Stomach (tissue), 9 donors: ENCODE measurements around the gene HAPLN1. TPM values are rescaled to one million over a fixed set of nuclear protein-coding genes. Genes with fewer than 3 reads are reported as not detected.
"Not testable (repeated sequence)": the region's sequence is repeated elsewhere in the genome, so short reads cannot be mapped to it uniquely, and the experiment has no call there.

Source experiments
- DNase-seq, 2 donors: peaks; one replicate each; pipeline versions ENCODE4 v3.0.0 to v3.0.0-alpha.2; 2013 to 2019
- H3K27ac ChIP-seq, 5 donors: fragments of 200-600 bp in 4 of 5; sonication (generic) in 4 of 5; one replicate each; pipeline ENCODE4 v1.5.1; 2013 to 2019; ENCODE audit warnings: mild to moderate bottlenecking in 1 of 5, moderate library complexity in 1 of 5
- H3K27me3 ChIP-seq, 3 donors: fragments of 200-600 bp; sonication (generic); one replicate each; pipeline ENCODE4 v1.5.1; 2017 to 2019; ENCODE audit warnings: mixed run types in 1 of 3
- H3K36me3 ChIP-seq, 4 donors: fragments of 200-600 bp; sonication (generic); 1 replicate in 3 of 4; 2 replicates in 1 of 4; pipeline ENCODE4 v1.5.1; 2016 to 2019
- H3K4me1 ChIP-seq, 4 donors: fragments of 200-600 bp; sonication (generic); one replicate each; pipeline ENCODE4 v1.5.1; 2016 to 2019
- H3K4me3 ChIP-seq, 4 donors: fragments of 200-600 bp; sonication (generic) in 3 of 4; one replicate each; pipeline ENCODE4 v1.5.1; 2016 to 2019; ENCODE audit warnings: mild to moderate bottlenecking in 1 of 4
- H3K9me3 ChIP-seq, 4 donors: fragments of 200-600 bp; sonication (generic); one replicate each; pipeline ENCODE4 v1.5.1; 2016 to 2019
- EP300 ChIP-seq: sonication (generic); formaldehyde crosslinking; IDR thresholded peaks from one replicate; pipeline ENCODE4 v1.6.1; 2017; ENCODE audit warnings: antibody characterized with exemption
- POLR2A ChIP-seq, 4 donors: fragments of 450-650 bp; IDR thresholded peaks; one replicate each; pipeline ENCODE4 v1.6.1; 2016; ENCODE audit warnings: antibody characterized with exemption in 4 of 4, control low read depth in 2 of 4, mild to moderate bottlenecking in 1 of 4, moderate library complexity in 1 of 4
- POLR2AphosphoS5 ChIP-seq, 3 donors: sonication (generic); formaldehyde crosslinking; IDR thresholded peaks; one replicate each; pipeline ENCODE4 v1.6.1; 2016; ENCODE audit warnings: antibody characterized with exemption in 3 of 3
- WGBS, 5 donors: extraction: QIAGEN DNeasy Blood & Tissue Kit in 3 of 5; methylation state at CpG; one replicate each; pipeline versions ENCODE4 v1.1.5 to v1.1.7; 2013 to 2018; 5-methylcytosine and 5-hydroxymethylcytosine counted together
- intact Hi-C: fragments of 100-400 bp; cut with DNase I; formaldehyde crosslinking; loops from one replicate; pipeline ENCODE4 v1.15.1; 2023; ENCODE audit warnings: low total_unique reads
- polyA plus RNA-seq, 3 donors: library from polyadenylated mRNA; stranded (reverse); fragments of 200-250 nt; gene quantifications; one replicate each; pipeline ENCODE4 v1.2.3, GENCODE V29; 2013
- total RNA-seq, 5 donors: library from RNA; depleted of rRNA; stranded (reverse); fragments of >200 nt; gene quantifications; one replicate each; pipeline versions ENCODE4 v1.1.0 to v1.2.3, GENCODE V29; 2014 to 2016
- TF ChIP-seq, protein P1 (sequence below), 7 experiments: fragments of 450-650 bp in 4 of 7; fragments of 200-600 bp in 3 of 7; sonication (generic) in 3 of 7; IDR thresholded peaks; one replicate each; pipeline ENCODE4 v1.5.1; 2016 to 2019; ENCODE audit warnings: antibody characterized with exemption in 7 of 7, control low read depth in 2 of 7, mild to moderate bottlenecking in 1 of 7
- donor health status: healthy with polysubstance abuse.
- donor health status: Bipolar disorder and iron deficiency.
- donor health status: healthy.

Gene HAPLN1
- total and polyA plus RNA-seq, 8 donors, result 0.08 to 15.2 (median 1.4) TPM; not detected in 1

DNA sequence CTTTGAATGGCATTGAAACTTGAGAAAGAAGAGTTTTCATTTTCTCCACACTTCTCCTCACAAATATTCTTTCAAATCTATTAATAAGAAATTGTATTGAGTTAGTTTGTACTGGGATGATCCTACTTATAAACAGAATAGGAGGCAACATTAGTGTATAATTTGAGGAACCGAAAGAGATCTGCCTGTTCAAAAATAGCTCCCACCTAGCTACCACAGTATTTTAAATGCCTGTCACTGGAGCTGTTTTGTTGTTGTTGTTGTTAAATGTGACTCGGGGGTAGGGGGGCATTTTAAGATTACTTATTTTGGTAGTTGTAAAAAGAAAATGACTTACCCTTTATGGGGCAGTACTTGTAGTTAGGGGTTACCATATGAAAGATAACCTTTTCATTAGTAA is 20.1 kb upstream of the HAPLN1 start:
- intact Hi-C loops, result no loop called here
- H3K9me3 ChIP-seq, result no peaks in the 10 kb centered on the region
- DNase-seq, result no peak
- no peaks in the 10 kb centered on the region for H3K36me3 ChIP-seq
- no peak overlapping the region for H3K27ac ChIP-seq
- no peak overlapping the region for H3K4me3 ChIP-seq
- H3K27me3 ChIP-seq, result no peaks in the 10 kb centered on the region
- TF ChIP-seq, protein P1, sequence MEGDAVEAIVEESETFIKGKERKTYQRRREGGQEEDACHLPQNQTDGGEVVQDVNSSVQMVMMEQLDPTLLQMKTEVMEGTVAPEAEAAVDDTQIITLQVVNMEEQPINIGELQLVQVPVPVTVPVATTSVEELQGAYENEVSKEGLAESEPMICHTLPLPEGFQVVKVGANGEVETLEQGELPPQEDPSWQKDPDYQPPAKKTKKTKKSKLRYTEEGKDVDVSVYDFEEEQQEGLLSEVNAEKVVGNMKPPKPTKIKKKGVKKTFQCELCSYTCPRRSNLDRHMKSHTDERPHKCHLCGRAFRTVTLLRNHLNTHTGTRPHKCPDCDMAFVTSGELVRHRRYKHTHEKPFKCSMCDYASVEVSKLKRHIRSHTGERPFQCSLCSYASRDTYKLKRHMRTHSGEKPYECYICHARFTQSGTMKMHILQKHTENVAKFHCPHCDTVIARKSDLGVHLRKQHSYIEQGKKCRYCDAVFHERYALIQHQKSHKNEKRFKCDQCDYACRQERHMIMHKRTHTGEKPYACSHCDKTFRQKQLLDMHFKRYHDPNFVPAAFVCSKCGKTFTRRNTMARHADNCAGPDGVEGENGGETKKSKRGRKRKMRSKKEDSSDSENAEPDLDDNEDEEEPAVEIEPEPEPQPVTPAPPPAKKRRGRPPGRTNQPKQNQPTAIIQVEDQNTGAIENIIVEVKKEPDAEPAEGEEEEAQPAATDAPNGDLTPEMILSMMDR (IDR thresholded peaks at IDR 0.05), result no peak
- TF ChIP-seq POLR2A (IDR thresholded peaks at IDR 0.05), result no peak
- TF ChIP-seq POLR2AphosphoS5 (IDR thresholded peaks at IDR 0.05), result no peak
- WGBS, 5 donors, result 70 to 92% (median 85%) methylated on average over 2 of the region's 2 CpGs
- no peaks in the 10 kb centered on the region for H3K4me1 ChIP-seq

DNA sequence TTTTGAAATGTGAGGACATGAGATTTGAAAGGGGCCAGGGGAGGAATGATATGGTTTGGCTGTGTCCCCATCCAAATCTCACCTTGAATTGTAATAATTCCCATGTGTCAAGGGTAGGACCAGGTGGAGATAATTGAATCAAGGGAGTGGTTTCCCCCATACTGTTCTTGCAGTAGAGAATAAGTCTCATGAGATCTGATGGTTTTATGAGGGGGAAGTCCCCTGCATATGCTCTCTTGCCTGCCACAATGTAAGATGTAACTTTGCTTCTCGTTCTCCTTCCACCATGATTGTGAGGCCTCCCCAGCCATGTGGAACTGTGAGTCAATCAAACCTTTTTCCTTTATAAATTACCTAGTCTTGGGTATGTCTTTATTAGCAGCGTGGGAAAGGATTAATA is 15.5 kb upstream of the HAPLN1 start:
- H3K9me3 ChIP-seq, H3K4me3 ChIP-seq, H3K27ac ChIP-seq, intact Hi-C loops, H3K27me3 ChIP-seq, DNase-seq, H3K36me3 ChIP-seq, H3K4me1 ChIP-seq: not testable (repeated sequence)
- WGBS, 5 donors, result 87 to 96% (median 92%) methylated on average over 2 of the region's 2 CpGs

DNA sequence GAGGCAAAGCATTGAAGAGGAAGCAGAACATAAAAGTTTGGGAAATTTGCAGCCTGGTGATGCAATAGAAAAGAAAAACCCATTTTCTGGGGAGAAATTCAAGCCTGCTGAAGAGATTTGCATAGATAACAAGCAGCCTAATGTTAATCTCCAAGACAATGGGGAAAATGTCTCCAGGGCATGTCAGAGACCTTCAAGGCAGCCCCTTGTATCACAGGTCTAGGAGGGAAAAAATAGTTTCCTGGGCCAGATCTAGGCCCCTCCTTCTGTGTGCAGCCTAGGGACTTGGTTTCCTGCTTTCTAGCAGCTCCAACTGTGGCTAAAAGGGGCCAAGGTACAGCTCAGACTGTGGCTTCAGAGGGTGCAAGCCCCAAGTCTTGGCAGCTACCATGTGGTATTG is 14.4 kb upstream of the HAPLN1 start:
- H3K27ac ChIP-seq, intact Hi-C loops, H3K36me3 ChIP-seq, H3K27me3 ChIP-seq, H3K9me3 ChIP-seq, H3K4me1 ChIP-seq, H3K4me3 ChIP-seq, DNase-seq: not testable (repeated sequence)

DNA sequence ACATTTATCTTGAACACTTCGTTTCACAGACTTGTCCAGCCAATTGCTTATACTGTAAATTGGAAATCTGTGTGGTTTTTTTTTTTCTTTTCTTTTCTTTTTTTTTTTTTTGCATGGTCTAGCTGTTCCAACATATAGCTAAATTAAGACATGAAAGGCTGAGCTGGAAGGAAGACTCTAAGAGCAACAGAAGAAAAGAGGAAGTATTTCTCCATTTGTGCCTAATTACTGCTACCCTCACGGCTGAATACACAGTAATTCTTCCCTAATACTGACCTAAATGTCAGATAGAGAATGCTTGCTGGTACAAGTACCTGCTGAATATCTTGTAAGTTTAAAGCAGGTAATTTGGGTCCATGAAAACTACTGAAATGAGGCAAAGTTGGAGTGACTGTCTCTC is 11.0 kb upstream of the HAPLN1 start:
- DNase-seq, result no peak
- H3K27ac ChIP-seq, result no peak overlapping the region

DNA sequence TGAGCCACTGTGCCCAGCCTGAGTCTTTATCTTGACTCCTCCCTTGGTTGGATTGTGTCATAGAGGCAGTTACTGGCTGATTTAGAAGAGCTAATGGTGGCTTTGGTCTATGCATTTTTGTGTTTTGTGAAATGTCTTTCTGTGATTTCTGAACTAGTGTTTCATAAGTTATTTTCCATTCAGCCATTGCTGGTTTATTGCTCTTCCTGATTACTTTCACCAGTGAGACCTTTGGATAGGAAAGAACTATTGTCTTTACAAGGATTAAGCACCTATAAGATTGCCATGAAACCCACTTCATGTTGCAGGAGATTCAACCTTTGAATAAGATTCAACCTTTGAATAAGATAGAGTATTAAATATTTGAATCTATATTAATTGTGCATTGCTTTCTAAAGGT is 8.7 kb upstream of the HAPLN1 start:
- Histone ChIP-seq H3K4me1 (no peaks in the 10 kb centered on the region), H3K27me3 (no peaks in the 10 kb centered on the region), H3K36me3 (no peaks in the 10 kb centered on the region), H3K4me3 (no peak overlapping the region), H3K27ac (no peak overlapping the region), H3K9me3 (no peaks in the 10 kb centered on the region)
- no peak for DNase-seq
- intact Hi-C loops, result no loop called here
- TF ChIP-seq, protein P1 (IDR thresholded peaks at IDR 0.05), result no peak
- no peak for TF ChIP-seq EP300
- no peak for TF ChIP-seq POLR2A (IDR thresholded peaks at IDR 0.05)
- TF ChIP-seq POLR2AphosphoS5 (IDR thresholded peaks at IDR 0.05), result no peak

More for the DNA sequence above, 11.0 kb upstream of the HAPLN1 start:
- intact Hi-C loops, result no loop called here
- TF ChIP-seq POLR2A (IDR thresholded peaks at IDR 0.05), result no peak
- TF ChIP-seq POLR2AphosphoS5 (IDR thresholded peaks at IDR 0.05), result no peak
- TF ChIP-seq EP300, result no peak
- TF ChIP-seq, protein P1 (IDR thresholded peaks at IDR 0.05), result no peak
- Histone ChIP-seq H3K9me3 (no peaks in the 10 kb centered on the region), H3K36me3 (no peaks in the 10 kb centered on the region), H3K4me1 (no peaks in the 10 kb centered on the region), H3K4me3 (no peak overlapping the region), H3K27me3 (no peaks in the 10 kb centered on the region)
- 34 to 61% (median 48%) methylated on average over 2 of the region's 2 CpGs for WGBS, 5 donors

DNA sequence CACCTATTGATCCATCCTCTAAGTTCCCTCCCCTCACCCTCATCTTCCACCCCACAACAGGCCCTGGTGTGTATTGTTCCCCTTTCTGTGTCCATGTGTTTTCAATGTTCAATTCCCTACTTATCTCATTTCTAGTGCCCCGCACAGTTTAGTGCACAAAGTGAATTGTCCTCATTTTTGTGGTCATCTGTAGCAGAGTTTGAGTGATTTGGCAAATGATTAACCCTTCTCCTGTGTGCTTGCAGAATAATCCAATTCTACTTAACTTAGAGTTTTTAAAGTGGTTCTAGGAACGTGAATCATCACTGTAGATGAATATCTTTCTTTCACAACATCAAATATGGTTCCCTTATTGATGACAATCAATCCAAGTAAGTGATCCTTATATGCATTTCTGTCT is 6.3 kb upstream of the HAPLN1 start:
- intact Hi-C loops, result no loop called here
- H3K4me3 ChIP-seq, result no peak overlapping the region
- TF ChIP-seq, protein P1 (IDR thresholded peaks at IDR 0.05), result no peak
- TF ChIP-seq POLR2AphosphoS5 (IDR thresholded peaks at IDR 0.05) (no peak), EP300 (no peak), POLR2A (IDR thresholded peaks at IDR 0.05) (no peak)

More for the DNA sequence above, 6.3 kb upstream of the HAPLN1 start:
- Histone ChIP-seq H3K36me3 (no peaks in the 10 kb centered on the region), H3K9me3 (no peaks in the 10 kb centered on the region), H3K4me1 (peaks cover under 1 to 9% (median 8%) of the 10 kb centered on the region in 4 donors), H3K27ac (no peak overlapping the region), H3K27me3 (peaks cover 0 to 9% (median 9%) of the 10 kb centered on the region in 3 donors)
- 55 to 70% (median 60%) methylated on average over 2 of the region's 2 CpGs for WGBS, 5 donors
- DNase-seq, result no peak
